Measurements from ENCODE around the gene CA12. TPM values are rescaled to one million over a fixed set of nuclear protein-coding genes. Genes with fewer than 3 reads are reported as not detected.
"Not testable (repeated sequence)": the region's sequence is repeated elsewhere in the genome, so short reads cannot be mapped to it uniquely, and the experiment has no call there.

Gene CA12
- total RNA-seq, 1 experiment from 2014 or later = 19.8 TPM

DNA sequence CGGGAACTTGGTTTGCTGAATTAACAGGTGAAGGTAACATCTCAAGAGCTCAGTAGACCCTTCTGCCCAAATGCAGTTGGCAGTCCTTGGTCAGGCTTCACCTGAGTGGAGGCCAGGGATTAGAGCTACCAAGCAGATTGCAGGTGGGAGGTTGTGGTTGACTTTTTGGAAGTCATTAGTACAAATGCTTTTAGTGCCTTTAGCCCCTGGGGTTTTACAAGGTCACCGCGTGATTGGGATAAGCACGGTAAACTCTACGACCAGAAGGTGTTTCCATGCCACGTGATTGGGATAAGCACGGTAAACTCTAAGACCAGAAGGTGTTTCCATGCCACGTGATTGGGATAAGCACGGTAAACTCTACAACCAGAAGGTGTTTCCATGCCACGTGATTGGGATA lies 61.2 kb downstream of the CA12 start:
- H3K4me3 ChIP-seq (ENCODE audit: low read length); H3K9me3 ChIP-seq (ENCODE audit: low read length); H3K4me1 ChIP-seq (ENCODE audit: insufficient read depth, low read length); H2AFZ ChIP-seq (ENCODE audit: low read length); H4K20me1 ChIP-seq (ENCODE audit: low read length); H3K27me3 ChIP-seq (ENCODE audit: low read length); H3F3A ChIP-seq (ENCODE audit: low read length, unreplicated experiment); H3K4me2 ChIP-seq (ENCODE audit: low read length); POLR2A ChIA-PET (ENCODE audit: unreplicated experiment); H3K79me2 ChIP-seq (ENCODE audit: low read length); H3K36me3 ChIP-seq (ENCODE audit: low read depth, low read length); DNase-seq; H3K9ac ChIP-seq (ENCODE audit: low read length); H3K27ac ChIP-seq (ENCODE audit: low read length); H3K9me2 ChIP-seq (replicated peaks; ENCODE audit: low read length); intact Hi-C loops (cut with micrococcal nuclease); CTCF ChIA-PET; BruUV-seq (replicated peaks); ATAC-seq: not testable (repeated sequence)

DNA sequence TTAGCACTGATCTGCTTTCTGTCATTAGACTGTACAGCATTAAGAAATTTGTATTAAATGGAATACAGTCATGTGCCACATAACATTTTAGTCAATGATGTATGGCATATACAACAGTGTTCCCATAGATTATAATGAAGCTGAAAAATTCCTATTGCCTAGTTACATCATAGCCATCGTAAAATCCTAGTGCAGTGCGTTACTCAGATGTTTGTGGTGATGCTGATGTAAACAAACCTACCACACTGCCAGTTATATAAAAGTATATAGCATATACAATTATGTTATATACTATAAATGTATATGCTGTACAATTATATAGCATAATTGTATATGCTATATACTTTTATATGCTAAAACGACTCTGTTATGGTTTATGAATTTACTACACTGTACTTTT lies 62.6 kb downstream of the CA12 start:
- Histone ChIP-seq H3K4me3 (ENCODE audit: low read length) (no peak overlapping the region), H3F3A (ENCODE audit: low read length, unreplicated experiment) (no peaks in the 10 kb centered on the region), H3K36me3 (ENCODE audit: low read depth, low read length) (no peaks in the 10 kb centered on the region), H3K9me3 (ENCODE audit: low read length) (no peaks in the 10 kb centered on the region), H3K4me1 (ENCODE audit: insufficient read depth, low read length) (no peaks in the 10 kb centered on the region), H4K20me1 (ENCODE audit: low read length) (no peaks in the 10 kb centered on the region), H3K79me2 (ENCODE audit: low read length) (no peaks in the 10 kb centered on the region), H3K27ac (ENCODE audit: low read length) (no peak overlapping the region), H3K4me2 (ENCODE audit: low read length) (no peak overlapping the region), H2AFZ (ENCODE audit: low read length) (no peak overlapping the region), H3K9ac (ENCODE audit: low read length) (no peak overlapping the region), H3K27me3 (ENCODE audit: low read length) (no peaks in the 10 kb centered on the region), H3K9me2 (replicated peaks; ENCODE audit: low read length) (no peaks in the 10 kb centered on the region)
- CTCF ChIA-PET = no interaction called here
- no TSS peak for BruUV-seq (replicated peaks)
- no peak for DNase-seq
- POLR2A ChIA-PET (ENCODE audit: unreplicated experiment) = no interaction called here
- intact Hi-C loops (cut with micrococcal nuclease) = no loop called here
- ATAC-seq = no peak
- TF ChIP-seq, protein P1, sequence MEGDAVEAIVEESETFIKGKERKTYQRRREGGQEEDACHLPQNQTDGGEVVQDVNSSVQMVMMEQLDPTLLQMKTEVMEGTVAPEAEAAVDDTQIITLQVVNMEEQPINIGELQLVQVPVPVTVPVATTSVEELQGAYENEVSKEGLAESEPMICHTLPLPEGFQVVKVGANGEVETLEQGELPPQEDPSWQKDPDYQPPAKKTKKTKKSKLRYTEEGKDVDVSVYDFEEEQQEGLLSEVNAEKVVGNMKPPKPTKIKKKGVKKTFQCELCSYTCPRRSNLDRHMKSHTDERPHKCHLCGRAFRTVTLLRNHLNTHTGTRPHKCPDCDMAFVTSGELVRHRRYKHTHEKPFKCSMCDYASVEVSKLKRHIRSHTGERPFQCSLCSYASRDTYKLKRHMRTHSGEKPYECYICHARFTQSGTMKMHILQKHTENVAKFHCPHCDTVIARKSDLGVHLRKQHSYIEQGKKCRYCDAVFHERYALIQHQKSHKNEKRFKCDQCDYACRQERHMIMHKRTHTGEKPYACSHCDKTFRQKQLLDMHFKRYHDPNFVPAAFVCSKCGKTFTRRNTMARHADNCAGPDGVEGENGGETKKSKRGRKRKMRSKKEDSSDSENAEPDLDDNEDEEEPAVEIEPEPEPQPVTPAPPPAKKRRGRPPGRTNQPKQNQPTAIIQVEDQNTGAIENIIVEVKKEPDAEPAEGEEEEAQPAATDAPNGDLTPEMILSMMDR (conservative IDR thresholded peaks at IDR 0.05; ENCODE audit: low read depth, low read length) = no peak
- no peak for TF ChIP-seq EZH2 (IDR thresholded peaks at IDR 0.05; ENCODE audit: low read length, unreplicated experiment)
- TF ChIP-seq EZH2phosphoT487 (IDR thresholded peaks at IDR 0.05; ENCODE audit: borderline replicate concordance, low read length) = no peak

DNA sequence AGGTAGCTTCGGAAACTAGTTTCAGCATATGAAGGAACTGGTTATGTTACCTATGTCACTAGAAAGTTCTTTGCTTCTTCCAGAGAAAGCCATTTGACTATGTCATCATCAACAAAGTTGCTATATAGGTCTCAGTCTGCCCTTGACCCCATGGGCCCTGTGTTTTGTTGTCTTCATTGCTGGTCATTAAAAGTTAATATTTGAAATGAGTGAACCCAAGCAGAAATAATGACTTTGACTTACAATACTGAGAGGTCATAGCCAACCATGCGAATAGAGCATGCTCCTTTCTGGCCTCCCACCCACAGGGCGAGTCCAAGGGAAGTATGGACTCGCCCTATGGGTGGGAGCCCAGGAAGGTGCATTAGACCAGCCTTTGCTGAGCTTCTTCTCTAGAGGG lies 63.3 kb downstream of the CA12 start:
- ATAC-seq (no peak), DNase-seq (no peak)
- CTCF ChIA-PET = no interaction called here
- H4K20me1 ChIP-seq (ENCODE audit: low read length) = no peaks in the 10 kb centered on the region
- no peak overlapping the region for H3K4me2 ChIP-seq (ENCODE audit: low read length)
- no peaks in the 10 kb centered on the region for H3K9me2 ChIP-seq (replicated peaks; ENCODE audit: low read length)
- H3K36me3 ChIP-seq (ENCODE audit: low read depth, low read length) = no peaks in the 10 kb centered on the region
- H3K79me2 ChIP-seq (ENCODE audit: low read length) = no peaks in the 10 kb centered on the region
- intact Hi-C loops (cut with micrococcal nuclease) = no loop called here
- no peak overlapping the region for H3K4me3 ChIP-seq (ENCODE audit: low read length)
- H3K27me3 ChIP-seq (ENCODE audit: low read length) = no peaks in the 10 kb centered on the region
- no peak overlapping the region for H3K9ac ChIP-seq (ENCODE audit: low read length)
- H3F3A ChIP-seq (ENCODE audit: low read length, unreplicated experiment) = no peaks in the 10 kb centered on the region
- POLR2A ChIA-PET (ENCODE audit: unreplicated experiment) = no interaction called here
- no peak overlapping the region for H2AFZ ChIP-seq (ENCODE audit: low read length)
- H3K9me3 ChIP-seq (ENCODE audit: low read length) = no peaks in the 10 kb centered on the region
- TF ChIP-seq, protein P1 (conservative IDR thresholded peaks at IDR 0.05; ENCODE audit: low read depth, low read length) = no peak
- TF ChIP-seq EZH2 (IDR thresholded peaks at IDR 0.05; ENCODE audit: low read length, unreplicated experiment) (no peak), EZH2phosphoT487 (IDR thresholded peaks at IDR 0.05; ENCODE audit: borderline replicate concordance, low read length) (no peak)
- H3K4me1 ChIP-seq (ENCODE audit: insufficient read depth, low read length) = no peaks in the 10 kb centered on the region
- no peak overlapping the region for H3K27ac ChIP-seq (ENCODE audit: low read length)
- BruUV-seq (replicated peaks) = no TSS peak

Data from PC-3 (cell line).